ENCODE data around the gene KRTAP19-8.

Gene KRTAP19-8, protein sequence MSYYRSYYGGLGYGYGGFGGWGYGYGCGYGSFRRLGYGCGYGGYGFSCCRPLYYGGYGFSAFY

GRCh38 chr21:31038376-31038775, at the start of gene KRTAP19-8:
TSS of gene KRTAP19-8 (minus strand) at chr21:31038476. CDS start at chr21:31038443, 33 bp downstream.
- no peak for FAIRE-seq

DNA sequence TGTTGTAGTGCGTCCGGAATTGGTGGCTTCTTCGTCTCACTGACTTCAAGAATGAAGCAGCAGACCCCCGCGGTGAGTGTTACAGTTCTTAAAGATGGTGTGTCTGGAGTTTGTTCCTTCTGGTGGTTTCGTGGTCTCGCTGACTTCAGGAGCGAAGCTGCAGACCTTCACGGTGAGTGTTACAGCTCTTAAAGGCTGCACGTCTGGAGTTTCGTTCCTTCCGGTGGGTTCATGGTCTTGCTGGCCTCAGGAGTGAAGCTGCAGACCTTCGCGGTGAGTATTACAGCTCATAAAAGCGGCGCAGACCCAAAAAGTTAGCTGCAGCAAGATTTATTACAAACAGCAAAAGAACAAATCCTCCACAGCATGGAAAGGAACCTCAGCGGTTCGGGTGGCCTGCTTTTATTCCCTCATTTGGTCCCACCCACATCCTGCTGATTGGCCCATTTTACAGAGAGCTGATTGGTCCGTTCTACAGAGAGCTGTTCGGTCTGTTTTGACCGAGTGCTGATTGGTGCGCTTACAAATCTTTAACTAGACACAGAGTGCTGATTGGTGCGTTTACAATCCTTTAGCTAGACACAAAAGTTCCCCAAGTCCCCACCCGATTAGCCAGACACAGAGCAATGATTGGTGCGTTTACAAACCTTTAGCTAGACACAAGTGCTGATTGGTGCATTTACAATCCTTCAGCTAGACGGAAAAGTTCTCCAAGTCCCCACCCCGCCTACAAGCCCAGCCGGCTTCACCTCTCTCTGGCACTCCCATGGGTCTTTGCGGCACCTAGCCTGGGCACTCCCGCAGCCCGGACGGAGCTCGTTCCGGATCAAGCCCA, 49.6 kb upstream of the KRTAP19-8 start:
- FAIRE-seq, result no peak

DNA sequence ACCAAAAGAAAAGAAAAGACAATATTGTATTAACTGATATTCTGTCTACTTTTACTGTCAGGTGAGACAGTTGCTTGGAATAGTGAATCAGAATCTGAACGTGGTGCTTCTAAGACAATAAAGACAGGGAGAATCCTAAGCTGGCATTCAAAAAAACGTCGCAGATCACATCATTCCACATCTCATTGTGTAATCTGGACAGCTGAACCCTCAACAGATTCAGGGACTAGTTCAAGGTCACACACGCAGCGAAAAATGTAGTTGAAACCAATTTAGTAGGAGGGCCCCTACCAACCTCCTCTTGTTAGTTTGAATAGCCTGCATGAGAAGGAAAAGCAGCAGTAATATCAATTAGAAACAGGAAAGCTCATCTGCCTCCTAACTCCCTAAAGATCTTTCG, 46.4 kb upstream of the KRTAP19-8 start:
- FAIRE-seq, result no peak

GRCh38 chr21:31078796-31079195, 40.5 kb upstream of the KRTAP19-8 start:
- no peak for FAIRE-seq

DNA sequence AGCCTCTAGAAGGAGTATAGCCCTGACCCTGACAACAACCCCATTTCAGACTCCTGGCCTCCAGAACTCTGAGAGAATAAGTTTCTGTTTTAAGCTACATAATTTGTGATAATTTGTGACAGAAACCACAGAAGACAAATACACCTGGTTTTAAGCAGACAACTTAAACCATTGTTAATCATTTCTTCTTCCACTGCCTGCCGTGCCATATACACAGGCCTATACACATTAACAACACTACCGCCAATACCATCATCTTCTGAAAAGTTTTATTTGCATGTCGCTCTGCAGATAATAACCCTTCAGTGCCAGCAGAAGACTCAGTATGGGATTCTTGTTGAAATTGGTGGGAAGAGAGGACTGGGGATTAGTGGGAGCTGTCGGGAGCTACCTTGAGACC, 39.9 kb upstream of the KRTAP19-8 start:
- FAIRE-seq, result no peak

DNA sequence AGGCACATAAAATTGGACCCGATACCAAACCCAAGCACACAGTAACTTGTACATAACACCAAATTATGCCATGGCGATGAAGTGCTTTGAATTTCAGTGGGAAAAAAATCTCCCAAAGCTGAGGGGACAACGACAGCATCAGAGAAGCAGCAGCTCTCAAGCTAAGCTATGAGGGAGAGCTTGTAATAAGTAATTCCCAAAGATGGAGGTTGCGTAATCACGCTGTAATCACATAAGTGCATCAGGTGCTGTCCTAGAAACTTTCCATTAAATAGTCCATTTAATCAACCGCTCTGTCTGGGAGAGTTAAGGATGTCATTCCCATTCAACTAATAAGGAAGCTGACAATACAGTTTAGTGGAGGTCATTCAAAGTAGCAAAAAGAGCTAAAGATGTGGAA, 37.6 kb upstream of the KRTAP19-8 start:
- no peak for FAIRE-seq

DNA sequence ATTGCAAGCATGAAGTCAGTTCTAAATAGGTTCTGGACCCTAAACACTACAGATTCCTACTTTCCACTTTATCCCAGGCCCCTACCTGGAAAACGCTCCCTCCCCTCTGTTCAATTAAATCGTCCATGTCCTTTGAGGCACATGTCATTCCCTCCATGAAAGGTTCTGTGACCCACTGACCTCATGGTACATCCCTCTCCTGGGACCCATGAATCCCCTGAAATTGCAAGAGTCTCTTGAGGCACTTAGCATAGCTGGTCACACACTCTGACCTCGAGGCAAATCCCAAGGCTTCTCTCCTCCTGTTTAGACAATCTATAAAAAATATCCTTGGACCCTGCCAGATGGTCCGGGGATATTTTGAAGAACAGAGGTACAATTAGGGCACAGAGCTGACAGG, 34.3 kb upstream of the KRTAP19-8 start:
- FAIRE-seq, result no peak

GRCh38 chr21:31064803-31065202, 26.5 kb upstream of the KRTAP19-8 start:
- no peak for FAIRE-seq

DNA sequence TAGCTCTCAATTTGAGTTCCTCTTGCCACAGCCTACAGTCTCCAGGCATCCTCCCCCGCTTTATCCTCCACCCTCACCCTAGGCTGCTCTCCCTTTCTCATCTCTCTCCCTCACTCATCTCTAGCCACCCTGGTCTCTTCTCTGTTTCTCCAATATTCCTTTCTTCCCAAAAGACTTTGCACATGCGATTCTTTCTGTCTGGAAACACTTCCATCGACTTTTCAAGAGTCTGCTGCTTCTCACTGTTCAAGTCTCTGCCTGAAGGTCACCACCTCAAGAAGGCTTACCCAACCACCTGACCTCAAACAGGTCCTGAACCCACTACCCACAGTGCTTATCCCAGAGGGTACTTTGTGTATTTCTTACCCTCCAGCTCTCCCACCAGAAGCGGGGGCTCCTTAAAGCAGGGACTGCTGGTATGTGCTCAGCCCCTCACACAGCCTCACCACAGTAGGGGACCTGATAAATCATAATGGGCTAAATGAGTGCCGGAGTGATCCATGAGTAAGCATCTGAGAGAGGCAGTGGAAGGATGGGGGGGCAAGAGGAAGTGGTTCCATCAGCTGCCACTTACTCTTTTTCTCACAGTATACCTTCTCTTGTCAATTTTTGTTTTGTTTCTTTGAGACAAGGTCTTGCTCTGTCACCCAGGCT, 14.3 kb upstream of the KRTAP19-8 start:
- no peak for FAIRE-seq

DNA sequence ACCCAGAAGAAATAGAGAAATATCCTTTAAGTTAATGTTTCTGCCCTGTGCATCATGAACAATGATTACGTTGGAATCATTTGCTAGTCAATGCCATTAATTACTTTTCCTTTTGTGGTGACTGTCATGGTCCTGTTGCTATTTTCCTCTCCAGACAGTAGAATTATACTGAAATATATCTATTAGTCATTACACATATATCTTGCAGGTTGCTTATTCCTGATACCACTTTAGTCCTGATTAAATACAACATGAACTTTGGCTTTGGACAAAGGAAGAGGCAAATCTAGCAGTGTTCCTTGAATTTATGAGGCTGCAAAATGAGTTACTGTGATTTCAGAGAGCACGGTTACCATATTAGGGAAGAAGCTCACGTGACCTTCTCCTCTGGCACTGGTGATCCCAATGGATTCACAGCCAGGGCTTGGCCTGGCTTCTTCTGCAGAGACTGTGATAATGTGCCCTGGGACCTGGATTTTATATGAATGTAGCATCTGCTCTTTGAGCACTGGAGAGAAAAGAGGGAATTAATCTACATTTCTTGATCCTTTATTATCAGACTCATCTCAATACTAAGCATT, 12.4 kb upstream of the KRTAP19-8 start:
- FAIRE-seq, result no peak

- FAIRE-seq, result no peak
Observed at GRCh38 chr21:31045841-31046240, 7.6 kb upstream of the KRTAP19-8 start.

GRCh38 chr21:31043471-31043870, 5.2 kb upstream of the KRTAP19-8 start:
- FAIRE-seq, result no peak

DNA sequence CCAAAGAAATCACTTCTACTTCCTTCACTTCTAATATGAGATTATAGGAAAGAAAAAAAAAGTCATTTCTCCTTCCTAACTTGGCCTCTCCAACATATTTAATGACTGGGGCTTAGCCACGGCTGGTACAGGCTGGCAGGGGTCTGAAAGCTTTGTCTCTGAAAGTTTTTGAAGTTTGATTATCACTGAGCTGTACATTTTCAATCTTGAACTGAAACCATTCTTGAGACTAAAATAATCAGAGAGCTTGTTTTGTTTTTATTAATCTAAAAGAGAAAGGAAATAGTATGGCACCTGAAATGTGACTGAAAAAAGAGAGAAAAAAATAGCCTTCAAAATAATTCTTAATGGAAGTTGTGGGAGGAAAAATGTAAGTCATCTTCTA, 3.8 kb upstream of the KRTAP19-8 start:
- FAIRE-seq, result no peak

GRCh38 chr21:31041295-31042079, 3.2 kb upstream of the KRTAP19-8 start:
- no peak for FAIRE-seq

GRCh38 chr21:31034378-31034777, 3.9 kb downstream of the KRTAP19-8 start:
- no peak for FAIRE-seq

DNA sequence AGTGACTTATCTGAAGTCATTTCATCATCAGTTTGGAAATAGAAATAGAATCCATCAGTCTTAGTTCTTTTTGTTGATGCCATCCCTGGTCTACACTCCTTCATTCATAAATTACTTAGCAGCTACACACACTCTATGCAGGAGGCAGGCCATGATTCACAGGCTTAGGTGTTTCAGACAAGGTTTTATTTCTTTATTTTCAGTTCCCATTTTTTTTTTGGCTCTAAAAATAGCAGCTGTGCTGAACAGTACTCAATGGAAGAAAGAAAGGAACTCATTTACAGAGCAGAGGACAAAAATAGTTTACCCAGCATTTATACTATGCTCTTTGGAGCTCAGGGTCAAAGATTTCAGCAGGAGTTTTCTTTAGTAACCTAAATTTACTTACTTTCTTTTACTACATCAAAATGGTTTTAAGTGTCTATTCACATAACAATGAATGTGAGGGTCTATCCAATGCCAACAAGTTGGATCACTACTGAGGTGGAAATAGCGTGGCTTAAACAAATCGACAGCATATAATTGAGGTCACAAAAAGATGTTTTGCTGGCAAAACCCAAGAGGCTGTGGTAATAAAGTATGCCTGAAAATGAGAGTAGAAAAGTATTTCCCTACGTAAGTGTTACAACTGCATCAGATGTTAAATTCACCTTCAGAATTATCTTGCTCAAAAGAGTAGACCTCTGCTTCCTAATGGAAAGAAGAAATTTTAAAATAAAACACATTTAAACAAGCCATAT, 7.7 kb downstream of the KRTAP19-8 start:
- FAIRE-seq, result no peak

DNA sequence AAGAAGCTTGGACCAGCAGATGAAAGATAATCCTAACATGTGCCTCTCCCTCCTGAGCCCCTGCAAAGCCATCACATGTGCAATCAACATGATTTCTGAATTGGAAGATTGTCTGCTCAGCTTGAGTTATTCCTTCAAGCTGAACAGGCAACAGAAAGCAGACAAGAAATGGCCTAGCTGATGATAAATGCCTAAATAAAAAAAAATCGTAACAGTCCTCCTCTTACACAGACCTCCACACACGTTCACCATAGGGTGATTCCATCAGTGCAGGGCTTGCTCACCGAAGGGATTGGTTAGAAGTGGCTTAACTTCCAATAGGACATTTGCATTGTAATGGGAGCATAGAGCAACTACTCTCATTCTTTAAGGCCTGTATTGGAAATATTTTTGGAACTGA, 14.6 kb downstream of the KRTAP19-8 start:
- no peak for FAIRE-seq

GRCh38 chr21:31022306-31022705, 16.0 kb downstream of the KRTAP19-8 start:
- FAIRE-seq, result no peak

DNA sequence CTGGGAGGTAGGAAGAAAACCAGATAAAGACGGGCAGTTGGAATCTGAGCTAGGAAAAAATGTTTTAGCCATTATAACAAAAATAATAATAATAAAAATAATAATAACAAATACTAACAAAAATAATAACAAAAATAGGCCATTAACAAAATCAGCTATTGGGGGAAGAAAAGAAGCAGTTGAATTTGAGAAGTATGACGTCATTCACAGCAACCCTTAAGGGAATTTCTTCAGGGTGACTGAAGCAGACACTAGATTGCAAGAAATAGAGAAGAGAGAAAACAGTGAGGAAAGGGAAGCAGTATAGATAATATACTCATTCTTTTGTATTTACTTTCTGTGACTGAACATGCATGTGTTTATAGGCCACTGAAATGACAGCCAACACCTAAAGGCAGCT, 20.0 kb downstream of the KRTAP19-8 start:
- no peak for FAIRE-seq

DNA sequence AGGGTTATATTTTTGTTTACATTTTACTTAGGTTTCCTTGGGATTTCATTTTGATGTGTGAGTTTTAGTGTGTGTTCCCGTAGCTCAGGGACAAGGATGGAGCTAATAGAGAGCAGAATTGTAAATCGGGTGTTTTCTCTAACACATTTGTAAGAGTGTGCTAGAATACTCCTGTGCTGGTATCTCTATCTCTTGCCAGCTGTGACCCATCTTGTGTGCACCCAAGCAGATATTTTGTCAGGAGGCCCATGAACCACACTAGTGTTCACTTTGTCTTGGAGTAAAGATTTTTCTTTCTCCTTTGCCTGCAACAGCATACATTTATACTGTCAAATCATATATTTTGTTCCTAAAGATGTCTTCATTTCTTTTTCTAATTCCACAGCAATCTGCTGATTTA, 23.4 kb downstream of the KRTAP19-8 start:
- no peak for FAIRE-seq

- FAIRE-seq, result no peak
Observed at GRCh38 chr21:31012133-31013089, 25.9 kb downstream of the KRTAP19-8 start.

Data from A204.1 (cell line).